SK-N-SH treated with all-trans-retinoic acid at 6 μM for 48 hours (cell line): ENCODE results near the gene LECT2.

ENCODE experiments used
- ATAC-seq: fragments of 200-7000 bp; cut with Tn5 transposase; 3 replicates; pipeline ENCODE4 v1.9.1; 2020; ENCODE audit warnings: mild to moderate bottlenecking, moderate library complexity
- ARNTL ChIP-seq: fragments of 450-650 bp; formaldehyde crosslinking; IDR thresholded peaks from 2 replicates; pipeline ENCODE4 v1.5.0; 2020; ENCODE audit warnings: low read depth, mild to moderate bottlenecking, moderate library complexity, borderline replicate concordance
- BACH2 ChIP-seq: fragments of 250-450 bp; sonication (Bioruptor Pico); IDR thresholded peaks from 2 replicates; pipeline ENCODE4 v1.9.0; 2021; ENCODE audit warnings: mild to moderate bottlenecking, borderline replicate concordance
- CSDC2 ChIP-seq: fragments of 250-450 bp; sonication (Bioruptor Pico); IDR thresholded peaks from 2 replicates; pipeline ENCODE4 v1.5.0; 2020; ENCODE audit warnings: mild to moderate bottlenecking, moderate library complexity
- ESRRG ChIP-seq: fragments of 250-450 bp; sonication (Bioruptor Pico); IDR thresholded peaks from 2 replicates; pipeline ENCODE4 v1.6.1; 2021; ENCODE audit warnings: mild to moderate bottlenecking
- GLIS3 ChIP-seq: fragments of 250-450 bp; sonication (Bioruptor Pico); IDR thresholded peaks from 2 replicates; pipeline ENCODE4 v1.5.0; 2020; ENCODE audit warnings: mild to moderate bottlenecking, moderate library complexity
- OSR1 ChIP-seq: fragments of 250-450 bp; sonication (Bioruptor Pico); IDR thresholded peaks from 2 replicates; pipeline ENCODE4 v1.8.0; 2022; ENCODE audit warnings: moderate library complexity, mild to moderate bottlenecking, inconsistent platforms
- PPARA ChIP-seq: fragments of 250-450 bp; sonication (Bioruptor Pico); IDR thresholded peaks from 2 replicates; pipeline ENCODE4 v1.5.0; 2020; ENCODE audit warnings: mild to moderate bottlenecking, borderline replicate concordance
- RARB ChIP-seq: fragments of 250-450 bp; sonication (Bioruptor Pico); IDR thresholded peaks from 2 replicates; pipeline ENCODE4 v1.8.0; 2021; ENCODE audit warnings: mild to moderate bottlenecking, moderate library complexity
- SNAI2 ChIP-seq: fragments of 250-450 bp; sonication (Bioruptor Pico); IDR thresholded peaks from 2 replicates; pipeline ENCODE4 v1.5.0; 2020; ENCODE audit warnings: mild to moderate bottlenecking, moderate library complexity
- TCF4 ChIP-seq: fragments of 250-450 bp; sonication (Bioruptor Pico); IDR thresholded peaks from 2 replicates; pipeline ENCODE4 v1.8.0; 2021; ENCODE audit warnings: mild to moderate bottlenecking, moderate library complexity, borderline replicate concordance
- TOX ChIP-seq: fragments of 250-450 bp; sonication (Bioruptor Pico); IDR thresholded peaks from 2 replicates; pipeline ENCODE4 v1.8.0; 2021; ENCODE audit warnings: mild to moderate bottlenecking, moderate library complexity, borderline replicate concordance
- ZC3H10 ChIP-seq: fragments of 250-450 bp; sonication (Bioruptor Pico); IDR thresholded peaks from 2 replicates; pipeline ENCODE4 v1.5.1; 2021; ENCODE audit warnings: mild to moderate bottlenecking, moderate library complexity
- ZFP3 ChIP-seq: fragments of 250-450 bp; sonication (Bioruptor Pico); IDR thresholded peaks from 2 replicates; pipeline ENCODE4 v1.5.0; 2020; ENCODE audit warnings: mild to moderate bottlenecking, moderate library complexity
- ZFP30 ChIP-seq: fragments of 450-650 bp; formaldehyde crosslinking; IDR thresholded peaks from 2 replicates; pipeline ENCODE4 v1.5.0; 2022; ENCODE audit warnings: mild to moderate bottlenecking, moderate library complexity
- ZNF565 ChIP-seq: fragments of 450-650 bp; formaldehyde crosslinking; conservative IDR thresholded peaks from 2 replicates; pipeline ENCODE4 v1.5.0; 2020; ENCODE audit warnings: low read depth, mild to moderate bottlenecking, moderate library complexity
- ZNF70 ChIP-seq: fragments of 450-650 bp; formaldehyde crosslinking; IDR thresholded peaks from 2 replicates; pipeline ENCODE4 v1.5.0; 2020; ENCODE audit warnings: mild to moderate bottlenecking, moderate library complexity
- ZNF8 ChIP-seq: fragments of 450-650 bp; formaldehyde crosslinking; IDR thresholded peaks from 2 replicates; pipeline ENCODE4 v1.5.0; 2020; ENCODE audit warnings: mild to moderate bottlenecking, moderate library complexity
- TF ChIP-seq, protein P1 (sequence below): fragments of 250-450 bp; sonication (Bioruptor Pico); IDR thresholded peaks from 2 replicates; pipeline ENCODE4 v1.8.0; 2021; ENCODE audit warnings: low read depth, mild to moderate bottlenecking, moderate library complexity, borderline replicate concordance
- TF ChIP-seq, protein P2 (sequence below): fragments of 250-450 bp; sonication (Bioruptor Pico); IDR thresholded peaks from 2 replicates; pipeline ENCODE4 v1.8.0; 2020; ENCODE audit warnings: mild to moderate bottlenecking, moderate library complexity, borderline replicate concordance
- TF ChIP-seq, protein P3 (sequence below): fragments of 250-450 bp; sonication (Bioruptor Pico); IDR thresholded peaks from 2 replicates; pipeline ENCODE4 v1.5.1; 2021; ENCODE audit warnings: mild to moderate bottlenecking, moderate library complexity

LECT2 gene

DNA sequence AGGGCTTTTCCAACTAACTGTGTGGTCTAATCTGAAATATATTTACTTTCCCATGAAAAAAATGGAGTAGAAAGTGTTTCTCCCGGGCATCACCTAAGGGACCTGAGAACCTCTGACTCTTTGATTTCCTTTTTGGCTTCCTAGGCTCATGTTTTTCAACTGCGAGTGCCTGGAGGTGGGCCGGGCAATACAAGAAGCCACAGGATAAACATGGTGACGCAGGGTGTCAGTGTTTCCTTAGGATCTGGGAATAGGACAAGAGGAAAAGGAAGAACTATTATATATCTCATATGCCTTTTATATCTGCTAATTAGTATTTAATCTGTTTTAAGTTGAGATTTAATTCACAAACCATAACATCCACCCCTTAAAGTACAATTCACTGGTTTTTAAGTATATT is 11.4 kb upstream of the LECT2 start:
- ATAC-seq = no peak
- TF ChIP-seq ESRRG (CRISPR knock-in tag) = no peak
- TF ChIP-seq ZFP3 = no peak
- TF ChIP-seq PPARA (CRISPR knock-in tag) = no peak
- no peak for TF ChIP-seq ZNF70 (CRISPR knock-in tag)
- TF ChIP-seq TOX (CRISPR knock-in tag) = no peak
- TF ChIP-seq, protein P1, sequence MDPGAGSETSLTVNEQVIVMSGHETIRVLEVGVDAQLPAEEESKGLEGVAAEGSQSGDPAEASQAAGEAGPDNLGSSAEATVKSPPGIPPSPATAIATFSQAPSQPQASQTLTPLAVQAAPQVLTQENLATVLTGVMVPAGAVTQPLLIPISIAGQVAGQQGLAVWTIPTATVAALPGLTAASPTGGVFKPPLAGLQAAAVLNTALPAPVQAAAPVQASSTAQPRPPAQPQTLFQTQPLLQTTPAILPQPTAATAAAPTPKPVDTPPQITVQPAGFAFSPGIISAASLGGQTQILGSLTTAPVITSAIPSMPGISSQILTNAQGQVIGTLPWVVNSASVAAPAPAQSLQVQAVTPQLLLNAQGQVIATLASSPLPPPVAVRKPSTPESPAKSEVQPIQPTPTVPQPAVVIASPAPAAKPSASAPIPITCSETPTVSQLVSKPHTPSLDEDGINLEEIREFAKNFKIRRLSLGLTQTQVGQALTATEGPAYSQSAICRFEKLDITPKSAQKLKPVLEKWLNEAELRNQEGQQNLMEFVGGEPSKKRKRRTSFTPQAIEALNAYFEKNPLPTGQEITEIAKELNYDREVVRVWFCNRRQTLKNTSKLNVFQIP (CRISPR knock-in tag) = no peak
- TF ChIP-seq, protein P2, sequence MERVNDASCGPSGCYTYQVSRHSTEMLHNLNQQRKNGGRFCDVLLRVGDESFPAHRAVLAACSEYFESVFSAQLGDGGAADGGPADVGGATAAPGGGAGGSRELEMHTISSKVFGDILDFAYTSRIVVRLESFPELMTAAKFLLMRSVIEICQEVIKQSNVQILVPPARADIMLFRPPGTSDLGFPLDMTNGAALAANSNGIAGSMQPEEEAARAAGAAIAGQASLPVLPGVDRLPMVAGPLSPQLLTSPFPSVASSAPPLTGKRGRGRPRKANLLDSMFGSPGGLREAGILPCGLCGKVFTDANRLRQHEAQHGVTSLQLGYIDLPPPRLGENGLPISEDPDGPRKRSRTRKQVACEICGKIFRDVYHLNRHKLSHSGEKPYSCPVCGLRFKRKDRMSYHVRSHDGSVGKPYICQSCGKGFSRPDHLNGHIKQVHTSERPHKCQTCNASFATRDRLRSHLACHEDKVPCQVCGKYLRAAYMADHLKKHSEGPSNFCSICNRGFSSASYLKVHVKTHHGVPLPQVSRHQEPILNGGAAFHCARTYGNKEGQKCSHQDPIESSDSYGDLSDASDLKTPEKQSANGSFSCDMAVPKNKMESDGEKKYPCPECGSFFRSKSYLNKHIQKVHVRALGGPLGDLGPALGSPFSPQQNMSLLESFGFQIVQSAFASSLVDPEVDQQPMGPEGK (CRISPR knock-in tag) = no peak

DNA sequence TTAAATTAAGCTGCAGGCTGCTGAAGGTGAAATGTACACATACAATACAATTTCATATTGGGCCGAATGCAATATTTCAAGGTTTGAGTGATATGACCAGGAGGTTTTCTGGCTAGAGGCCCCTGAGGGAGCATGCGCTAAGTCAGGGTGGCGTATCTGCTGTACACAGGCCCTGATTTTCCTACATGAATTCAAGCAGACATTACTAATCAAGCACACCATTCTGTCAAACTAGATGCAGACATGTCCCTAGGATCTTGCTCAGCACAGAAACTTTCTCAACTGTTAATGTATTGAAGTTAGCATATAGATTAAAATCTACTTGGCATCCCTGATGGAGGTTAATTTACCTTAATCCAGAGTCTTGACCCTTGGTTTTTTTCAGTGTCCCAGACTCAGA is 10.7 kb upstream of the LECT2 start:
- TF ChIP-seq ZFP30 (no peak), ZNF565 (CRISPR knock-in tag) (no peak), TCF4 (CRISPR knock-in tag) (no peak), CSDC2 (CRISPR knock-in tag) (no peak), ZNF8 (CRISPR knock-in tag) (no peak), ZFP3 (no peak), TOX (CRISPR knock-in tag) (no peak), OSR1 (CRISPR knock-in tag) (no peak), BACH2 (no peak), ARNTL (no peak), ZNF70 (CRISPR knock-in tag) (no peak)
- TF ChIP-seq, protein P2 (CRISPR knock-in tag) = no peak
- TF ChIP-seq, protein P3, sequence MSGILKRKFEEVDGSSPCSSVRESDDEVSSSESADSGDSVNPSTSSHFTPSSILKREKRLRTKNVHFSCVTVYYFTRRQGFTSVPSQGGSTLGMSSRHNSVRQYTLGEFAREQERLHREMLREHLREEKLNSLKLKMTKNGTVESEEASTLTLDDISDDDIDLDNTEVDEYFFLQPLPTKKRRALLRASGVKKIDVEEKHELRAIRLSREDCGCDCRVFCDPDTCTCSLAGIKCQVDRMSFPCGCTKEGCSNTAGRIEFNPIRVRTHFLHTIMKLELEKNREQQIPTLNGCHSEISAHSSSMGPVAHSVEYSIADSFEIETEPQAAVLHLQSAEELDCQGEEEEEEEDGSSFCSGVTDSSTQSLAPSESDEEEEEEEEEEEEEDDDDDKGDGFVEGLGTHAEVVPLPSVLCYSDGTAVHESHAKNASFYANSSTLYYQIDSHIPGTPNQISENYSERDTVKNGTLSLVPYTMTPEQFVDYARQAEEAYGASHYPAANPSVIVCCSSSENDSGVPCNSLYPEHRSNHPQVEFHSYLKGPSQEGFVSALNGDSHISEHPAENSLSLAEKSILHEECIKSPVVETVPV = no peak
- TF ChIP-seq, all 23 proteins: peak for 0
- no peak for ATAC-seq

DNA sequence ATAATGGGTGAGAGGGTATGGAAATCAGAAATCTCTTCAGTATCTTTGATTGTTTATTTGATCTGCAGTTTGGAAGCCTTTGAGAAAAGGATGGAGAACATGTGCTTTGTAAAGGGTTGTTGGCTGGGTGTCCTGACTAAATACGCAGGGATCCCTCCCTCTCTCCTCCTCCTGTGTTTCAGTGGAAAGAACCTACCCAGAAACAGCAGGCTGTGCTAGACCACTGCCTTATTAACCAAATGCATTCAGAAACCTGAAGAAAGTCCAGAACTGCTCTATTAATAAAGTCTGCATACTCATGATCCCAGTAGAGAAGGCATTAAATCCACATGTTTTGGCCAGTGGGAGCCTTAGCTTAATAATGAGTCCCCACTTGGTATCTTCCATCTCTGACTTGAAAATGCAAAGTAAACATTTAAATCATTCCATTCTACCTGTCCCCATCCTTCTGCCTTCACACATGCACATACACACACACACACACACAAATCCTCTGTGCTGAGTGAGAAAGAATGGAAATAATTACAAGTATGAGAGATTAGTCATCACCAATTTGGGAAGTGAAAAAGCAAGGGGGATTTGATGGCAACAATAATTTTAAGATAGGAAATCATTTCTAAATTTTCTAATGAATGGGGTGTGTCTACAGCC is 10.0 kb upstream of the LECT2 start:
- no peak for TF ChIP-seq CSDC2 (CRISPR knock-in tag)
- no peak for TF ChIP-seq SNAI2
- no peak for TF ChIP-seq ZFP3
- TF ChIP-seq, protein P2 (CRISPR knock-in tag) = no peak
- TF ChIP-seq RARB (CRISPR knock-in tag) = no peak
- no peak for TF ChIP-seq PPARA (CRISPR knock-in tag)
- TF ChIP-seq, protein P1 (CRISPR knock-in tag) = no peak
- no peak for TF ChIP-seq ARNTL
- no peak for TF ChIP-seq TCF4 (CRISPR knock-in tag)
- no peak for TF ChIP-seq BACH2
- no peak for TF ChIP-seq GLIS3 (CRISPR knock-in tag)
- TF ChIP-seq ZC3H10 (CRISPR knock-in tag) = no peak
- ATAC-seq = peak; percentile 77
